Measurements from ENCODE around the gene DHRS1.
"Not testable (repeated sequence)": the region's sequence is repeated elsewhere in the genome, so short reads cannot be mapped to it uniquely, and the experiment has no call there.

Gene DHRS1

GRCh38 chr14:24299255-24300191, at the start of gene DHRS1, which contains the start of gene NOP9:
DHRS1 (minus strand) TSS chr14:24299780; CDS start chr14:24299106, 674 bp downstream.
NOP9 (plus strand) TSS chr14:24299850; CDS start chr14:24299955, 105 bp downstream.
- DNase-seq, result peak; percentile 91

- no peak for DNase-seq
Observed at GRCh38 chr14:24348186-24348585, 48.6 kb upstream of the DHRS1 start.

GRCh38 chr14:24347134-24347533, 47.6 kb upstream of the DHRS1 start:
- no peak for DNase-seq

- no peak for DNase-seq
Observed at GRCh38 chr14:24343795-24344660, 44.4 kb upstream of the DHRS1 start.

- no peak for DNase-seq
Observed at GRCh38 chr14:24342889-24343288, 43.3 kb upstream of the DHRS1 start.

GRCh38 chr14:24340606-24341005, 41.0 kb upstream of the DHRS1 start:
- no peak for DNase-seq

GRCh38 chr14:24339284-24340151, 39.9 kb upstream of the DHRS1 start, which contains the start of gene RIPK3:
RIPK3 (minus strand) TSS chr14:24339991; CDS start chr14:24339826, 165 bp downstream.
- DNase-seq, result peak; percentile 72

GRCh38 chr14:24338843-24339242, 39.3 kb upstream of the DHRS1 start:
- no peak for DNase-seq

- DNase-seq, result no peak
Observed at GRCh38 chr14:24337824-24338175, 38.2 kb upstream of the DHRS1 start.

- DNase-seq, result no peak
Observed at GRCh38 chr14:24337144-24337823, 37.7 kb upstream of the DHRS1 start.

- no peak for DNase-seq
Observed at GRCh38 chr14:24335461-24336171, 36.0 kb upstream of the DHRS1 start.

- DNase-seq, result no peak
Observed at GRCh38 chr14:24334431-24335291, 35.1 kb upstream of the DHRS1 start, which contains the start of gene ADCY4. ADCY4 (minus strand) TSS chr14:24335071; CDS start chr14:24334652, 419 bp downstream.

- DNase-seq, result peak; percentile 86
Observed at GRCh38 chr14:24332268-24332993, 32.9 kb upstream of the DHRS1 start.

- DNase-seq, result peak; percentile 32
Observed at GRCh38 chr14:24331731-24332267, 32.2 kb upstream of the DHRS1 start.

- DNase-seq, result no peak
Observed at GRCh38 chr14:24330973-24331674, 31.5 kb upstream of the DHRS1 start.

GRCh38 chr14:24329736-24330135, 30.2 kb upstream of the DHRS1 start:
- DNase-seq, result no peak

GRCh38 chr14:24329073-24329663, 29.6 kb upstream of the DHRS1 start:
- DNase-seq, result no peak

- DNase-seq, result not testable (repeated sequence)
Observed at GRCh38 chr14:24327914-24328313, 28.3 kb upstream of the DHRS1 start.

Data from RPMI8226 (cell line).